K562 (cell line): ENCODE results near the gene EFNA1. TPM values are rescaled to one million over a fixed set of nuclear protein-coding genes. Genes with fewer than 3 reads are reported as not detected.

ENCODE experiments used
- CEBPB ChIP-seq: fragments of 450-650 bp; IDR thresholded peaks from 2 replicates; pipeline ENCODE4 v1.6.1; 2016; ENCODE audit warnings: missing genetic modification characterization, missing compliant biosample characterization
- EP300 ChIP-seq: IDR thresholded peaks from 2 replicates; pipeline ENCODE4 v1.6.1; 2012; ENCODE audit warnings: low read length, improper control_type of control experiment
- FOXP1 ChIP-seq: sonication (generic); formaldehyde crosslinking; IDR thresholded peaks from 2 replicates; pipeline ENCODE4 v1.8.0; 2022; ENCODE audit warnings: mild to moderate bottlenecking, missing genetic modification reagents
- NCOA6 ChIP-seq: fragments of 450-650 bp; IDR thresholded peaks from 2 replicates; pipeline ENCODE4 v1.6.1; 2017; ENCODE audit warnings: mild to moderate bottlenecking
- RNF2 ChIP-seq: sonication (generic); IDR thresholded peaks from 2 replicates; pipeline ENCODE4 v1.6.1; 2016
- SIN3A ChIP-seq, 2 experiments: fragments of 150-350 bp in 1 of 2; IDR thresholded peaks; 2 replicates each; pipeline ENCODE4 v1.6.1; 2011 to 2016; ENCODE audit warnings: borderline replicate concordance in 2 of 2, low read depth in 2 of 2, low read length in 2 of 2, mild to moderate bottlenecking in 2 of 2, moderate library complexity in 2 of 2; ENCODE audit not compliant: control insufficient read depth in 1 of 2
- polyA plus RNA-seq, 8 experiments: library from polyadenylated mRNA; depleted of rRNA in 4 of 8; stranded (reverse) in 5 of 8; unstranded in 3 of 8; fragments of >200 nt; fragmentation: Nextera tagmentation in 2 of 8; fragmentation: Illumina TruSeq in 1 of 8; extraction: Ambion mirVana in 2 of 8; extraction: Trizol in 1 of 8; gene quantifications; 2 replicates each; pipeline versions ENCODE4 v1.2.1 to v1.2.3, GENCODE V29; 2011 to 2014; ENCODE audit warnings: inconsistent platforms in 1 of 8, missing spikeins in 1 of 8
- total RNA-seq, 7 experiments: library from RNA; depleted of rRNA in 6 of 7; stranded (reverse); fragments of >200 nt in 6 of 7; fragmentation: Illumina TruSeq in 2 of 7; extraction: Trizol in 2 of 7; gene quantifications; 2 replicates each; pipeline versions ENCODE4 v1.2.1 to v1.2.3, GENCODE V29; 2011 to 2021; ENCODE audit warnings: low replicate concordance in 1 of 7
- TF ChIP-seq, protein P1 (sequence below): IDR thresholded peaks from 3 replicates; pipeline ENCODE4 v1.6.1; 2011; ENCODE audit warnings: borderline replicate concordance, mild to moderate bottlenecking, moderate library complexity; ENCODE audit not compliant: insufficient read length; ENCODE audit errors: extremely low read depth
- TF ChIP-seq, protein P2 (sequence below): fragments of 450-650 bp; IDR thresholded peaks from 2 replicates; pipeline ENCODE4 v1.6.1; 2016; ENCODE audit warnings: low read depth
- TF ChIP-seq, protein P3 (sequence below): fragments of 250-450 bp; sonication (Bioruptor Pico); IDR thresholded peaks from 2 replicates; pipeline ENCODE4 v1.4.0; 2020; ENCODE audit warnings: mild to moderate bottlenecking, moderate library complexity, borderline replicate concordance
- TF ChIP-seq, protein P4 (sequence below): fragments of 450-650 bp; formaldehyde crosslinking; conservative IDR thresholded peaks from 2 replicates; pipeline ENCODE4 v1.4.0; 2022; ENCODE audit warnings: mild to moderate bottlenecking, missing genetic modification characterization
- TF ChIP-seq, protein P5 (sequence below): fragments of 250-450 bp; sonication (Bioruptor Pico); IDR thresholded peaks from 2 replicates; pipeline ENCODE4 v1.4.0; 2020

Gene EFNA1
- total and polyA plus RNA-seq, 9 of the 15 experiments (the other 6 are each of a cell fraction or from before 2014, with no cell fraction given), result 2.1 to 9.3 (median 3.0) TPM

DNA sequence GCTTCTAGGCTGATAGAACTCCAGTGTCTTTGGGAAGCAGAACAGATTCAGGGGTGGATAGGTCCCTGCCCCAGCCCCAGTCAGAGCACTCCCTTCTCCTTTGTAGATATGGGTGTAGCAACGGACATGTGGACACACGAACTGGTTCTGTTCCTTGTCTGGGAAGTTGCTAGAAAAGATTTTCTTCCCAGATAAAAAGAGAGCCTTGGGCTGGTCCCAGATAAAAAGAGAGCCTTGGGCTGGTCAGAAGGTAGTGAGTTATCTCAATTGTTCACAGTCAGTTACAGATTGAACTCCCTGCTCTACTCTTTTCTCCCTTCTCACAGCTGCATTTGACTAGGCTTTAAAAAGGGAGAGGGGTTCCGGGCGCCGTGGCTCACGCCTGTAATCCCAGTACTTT lies 7.4 kb upstream of the EFNA1 start (continued):
- TF ChIP-seq, protein P1, sequence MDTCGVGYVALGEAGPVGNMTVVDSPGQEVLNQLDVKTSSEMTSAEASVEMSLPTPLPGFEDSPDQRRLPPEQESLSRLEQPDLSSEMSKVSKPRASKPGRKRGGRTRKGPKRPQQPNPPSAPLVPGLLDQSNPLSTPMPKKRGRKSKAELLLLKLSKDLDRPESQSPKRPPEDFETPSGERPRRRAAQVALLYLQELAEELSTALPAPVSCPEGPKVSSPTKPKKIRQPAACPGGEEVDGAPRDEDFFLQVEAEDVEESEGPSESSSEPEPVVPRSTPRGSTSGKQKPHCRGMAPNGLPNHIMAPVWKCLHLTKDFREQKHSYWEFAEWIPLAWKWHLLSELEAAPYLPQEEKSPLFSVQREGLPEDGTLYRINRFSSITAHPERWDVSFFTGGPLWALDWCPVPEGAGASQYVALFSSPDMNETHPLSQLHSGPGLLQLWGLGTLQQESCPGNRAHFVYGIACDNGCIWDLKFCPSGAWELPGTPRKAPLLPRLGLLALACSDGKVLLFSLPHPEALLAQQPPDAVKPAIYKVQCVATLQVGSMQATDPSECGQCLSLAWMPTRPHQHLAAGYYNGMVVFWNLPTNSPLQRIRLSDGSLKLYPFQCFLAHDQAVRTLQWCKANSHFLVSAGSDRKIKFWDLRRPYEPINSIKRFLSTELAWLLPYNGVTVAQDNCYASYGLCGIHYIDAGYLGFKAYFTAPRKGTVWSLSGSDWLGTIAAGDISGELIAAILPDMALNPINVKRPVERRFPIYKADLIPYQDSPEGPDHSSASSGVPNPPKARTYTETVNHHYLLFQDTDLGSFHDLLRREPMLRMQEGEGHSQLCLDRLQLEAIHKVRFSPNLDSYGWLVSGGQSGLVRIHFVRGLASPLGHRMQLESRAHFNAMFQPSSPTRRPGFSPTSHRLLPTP, result no peak
- TF ChIP-seq NCOA6 (no peak), EP300 (0 out of 2 replicates have a peak, but pooled peaks have one; percentile 38), SIN3A (IDR thresholded peaks at IDR 0.05; ENCODE audit: borderline replicate concordance in 2 of 2, control insufficient read depth in 1 of 2, low read depth in 2 of 2, low read length in 2 of 2) (no peak), FOXP1 (CRISPR knock-in tag) (no peak), RNF2 (no peak), CEBPB (tag) (no peak)
- TF ChIP-seq, protein P2, sequence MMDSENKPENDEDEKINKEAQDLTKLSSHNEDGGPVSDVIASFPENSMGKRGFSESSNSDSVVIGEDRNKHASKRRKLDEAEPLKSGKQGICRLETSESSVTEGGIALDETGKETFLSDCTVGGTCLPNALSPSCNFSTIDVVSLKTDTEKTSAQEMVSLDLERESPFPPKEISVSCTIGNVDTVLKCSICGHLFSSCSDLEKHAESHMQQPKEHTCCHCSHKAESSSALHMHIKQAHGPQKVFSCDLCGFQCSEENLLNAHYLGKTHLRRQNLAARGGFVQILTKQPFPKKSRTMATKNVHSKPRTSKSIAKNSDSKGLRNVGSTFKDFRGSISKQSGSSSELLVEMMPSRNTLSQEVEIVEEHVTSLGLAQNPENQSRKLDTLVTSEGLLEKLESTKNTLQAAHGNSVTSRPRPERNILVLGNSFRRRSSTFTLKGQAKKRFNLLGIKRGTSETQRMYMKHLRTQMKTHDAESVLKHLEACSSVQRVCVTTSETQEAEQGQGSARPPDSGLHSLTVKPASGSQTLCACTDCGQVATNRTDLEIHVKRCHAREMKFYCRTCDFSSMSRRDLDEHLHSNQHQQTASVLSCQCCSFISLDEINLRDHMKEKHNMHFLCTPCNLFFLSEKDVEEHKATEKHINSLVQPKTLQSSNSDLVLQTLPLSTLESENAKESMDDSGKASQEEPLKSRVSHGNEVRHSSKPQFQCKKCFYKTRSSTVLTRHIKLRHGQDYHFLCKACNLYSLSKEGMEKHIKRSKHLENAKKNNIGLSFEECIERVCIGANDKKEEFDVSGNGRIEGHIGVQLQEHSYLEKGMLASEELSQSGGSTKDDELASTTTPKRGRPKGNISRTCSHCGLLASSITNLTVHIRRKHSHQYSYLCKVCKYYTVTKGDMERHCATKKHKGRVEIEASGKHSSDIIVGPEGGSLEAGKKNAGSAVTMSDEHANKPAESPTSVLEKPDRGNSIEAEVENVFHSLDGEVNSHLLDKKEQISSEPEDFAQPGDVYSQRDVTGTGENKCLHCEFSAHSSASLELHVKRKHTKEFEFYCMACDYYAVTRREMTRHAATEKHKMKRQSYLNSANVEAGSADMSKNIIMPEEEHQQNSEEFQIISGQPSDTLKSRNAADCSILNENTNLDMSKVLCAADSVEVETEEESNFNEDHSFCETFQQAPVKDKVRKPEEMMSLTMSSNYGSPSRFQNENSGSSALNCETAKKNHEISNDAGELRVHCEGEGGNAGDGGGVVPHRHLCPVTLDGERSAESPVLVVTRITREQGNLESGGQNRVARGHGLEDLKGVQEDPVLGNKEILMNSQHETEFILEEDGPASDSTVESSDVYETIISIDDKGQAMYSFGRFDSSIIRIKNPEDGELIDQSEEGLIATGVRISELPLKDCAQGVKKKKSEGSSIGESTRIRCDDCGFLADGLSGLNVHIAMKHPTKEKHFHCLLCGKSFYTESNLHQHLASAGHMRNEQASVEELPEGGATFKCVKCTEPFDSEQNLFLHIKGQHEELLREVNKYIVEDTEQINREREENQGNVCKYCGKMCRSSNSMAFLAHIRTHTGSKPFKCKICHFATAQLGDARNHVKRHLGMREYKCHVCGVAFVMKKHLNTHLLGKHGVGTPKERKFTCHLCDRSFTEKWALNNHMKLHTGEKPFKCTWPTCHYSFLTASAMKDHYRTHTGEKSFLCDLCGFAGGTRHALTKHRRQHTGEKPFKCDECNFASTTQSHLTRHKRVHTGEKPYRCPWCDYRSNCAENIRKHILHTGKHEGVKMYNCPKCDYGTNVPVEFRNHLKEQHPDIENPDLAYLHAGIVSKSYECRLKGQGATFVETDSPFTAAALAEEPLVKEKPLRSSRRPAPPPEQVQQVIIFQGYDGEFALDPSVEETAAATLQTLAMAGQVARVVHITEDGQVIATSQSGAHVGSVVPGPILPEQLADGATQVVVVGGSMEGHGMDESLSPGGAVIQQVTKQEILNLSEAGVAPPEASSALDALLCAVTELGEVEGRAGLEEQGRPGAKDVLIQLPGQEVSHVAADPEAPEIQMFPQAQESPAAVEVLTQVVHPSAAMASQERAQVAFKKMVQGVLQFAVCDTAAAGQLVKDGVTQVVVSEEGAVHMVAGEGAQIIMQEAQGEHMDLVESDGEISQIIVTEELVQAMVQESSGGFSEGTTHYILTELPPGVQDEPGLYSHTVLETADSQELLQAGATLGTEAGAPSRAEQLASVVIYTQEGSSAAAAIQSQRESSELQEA, result no peak
- TF ChIP-seq, protein P3, sequence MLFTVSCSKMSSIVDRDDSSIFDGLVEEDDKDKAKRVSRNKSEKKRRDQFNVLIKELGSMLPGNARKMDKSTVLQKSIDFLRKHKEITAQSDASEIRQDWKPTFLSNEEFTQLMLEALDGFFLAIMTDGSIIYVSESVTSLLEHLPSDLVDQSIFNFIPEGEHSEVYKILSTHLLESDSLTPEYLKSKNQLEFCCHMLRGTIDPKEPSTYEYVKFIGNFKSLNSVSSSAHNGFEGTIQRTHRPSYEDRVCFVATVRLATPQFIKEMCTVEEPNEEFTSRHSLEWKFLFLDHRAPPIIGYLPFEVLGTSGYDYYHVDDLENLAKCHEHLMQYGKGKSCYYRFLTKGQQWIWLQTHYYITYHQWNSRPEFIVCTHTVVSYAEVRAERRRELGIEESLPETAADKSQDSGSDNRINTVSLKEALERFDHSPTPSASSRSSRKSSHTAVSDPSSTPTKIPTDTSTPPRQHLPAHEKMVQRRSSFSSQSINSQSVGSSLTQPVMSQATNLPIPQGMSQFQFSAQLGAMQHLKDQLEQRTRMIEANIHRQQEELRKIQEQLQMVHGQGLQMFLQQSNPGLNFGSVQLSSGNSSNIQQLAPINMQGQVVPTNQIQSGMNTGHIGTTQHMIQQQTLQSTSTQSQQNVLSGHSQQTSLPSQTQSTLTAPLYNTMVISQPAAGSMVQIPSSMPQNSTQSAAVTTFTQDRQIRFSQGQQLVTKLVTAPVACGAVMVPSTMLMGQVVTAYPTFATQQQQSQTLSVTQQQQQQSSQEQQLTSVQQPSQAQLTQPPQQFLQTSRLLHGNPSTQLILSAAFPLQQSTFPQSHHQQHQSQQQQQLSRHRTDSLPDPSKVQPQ (CRISPR knock-in tag), result no peak
- TF ChIP-seq, protein P4, sequence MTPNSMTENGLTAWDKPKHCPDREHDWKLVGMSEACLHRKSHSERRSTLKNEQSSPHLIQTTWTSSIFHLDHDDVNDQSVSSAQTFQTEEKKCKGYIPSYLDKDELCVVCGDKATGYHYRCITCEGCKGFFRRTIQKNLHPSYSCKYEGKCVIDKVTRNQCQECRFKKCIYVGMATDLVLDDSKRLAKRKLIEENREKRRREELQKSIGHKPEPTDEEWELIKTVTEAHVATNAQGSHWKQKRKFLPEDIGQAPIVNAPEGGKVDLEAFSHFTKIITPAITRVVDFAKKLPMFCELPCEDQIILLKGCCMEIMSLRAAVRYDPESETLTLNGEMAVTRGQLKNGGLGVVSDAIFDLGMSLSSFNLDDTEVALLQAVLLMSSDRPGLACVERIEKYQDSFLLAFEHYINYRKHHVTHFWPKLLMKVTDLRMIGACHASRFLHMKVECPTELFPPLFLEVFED (CRISPR knock-in tag), result no peak
- TF ChIP-seq, protein P5, sequence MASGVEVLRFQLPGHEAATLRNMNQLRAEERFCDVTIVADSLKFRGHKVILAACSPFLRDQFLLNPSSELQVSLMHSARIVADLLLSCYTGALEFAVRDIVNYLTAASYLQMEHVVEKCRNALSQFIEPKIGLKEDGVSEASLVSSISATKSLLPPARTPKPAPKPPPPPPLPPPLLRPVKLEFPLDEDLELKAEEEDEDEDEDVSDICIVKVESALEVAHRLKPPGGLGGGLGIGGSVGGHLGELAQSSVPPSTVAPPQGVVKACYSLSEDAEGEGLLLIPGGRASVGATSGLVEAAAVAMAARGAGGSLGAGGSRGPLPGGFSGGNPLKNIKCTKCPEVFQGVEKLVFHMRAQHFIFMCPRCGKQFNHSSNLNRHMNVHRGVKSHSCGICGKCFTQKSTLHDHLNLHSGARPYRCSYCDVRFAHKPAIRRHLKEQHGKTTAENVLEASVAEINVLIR, result no peak
